Measurements from ENCODE around the gene FBXL13. TPM values are rescaled to one million over a fixed set of nuclear protein-coding genes. Genes with fewer than 3 reads are reported as not detected.

FBXL13 gene
- total RNA-seq, 1 donor from 2014 or later = 3.0 TPM

GRCh38 chr7:102817616-102818573 lies 256.7 kb downstream of the FBXL13 start:
- intact Hi-C loops (cut with DNase I) = no loop called here
- Histone ChIP-seq H3K9me3 (no peaks in the 10 kb centered on the region), H3K27ac (no peak overlapping the region), H3K4me1 (no peaks in the 10 kb centered on the region), H3K27me3 (no peaks in the 10 kb centered on the region), H3K4me3 (no peak overlapping the region), H3K36me3 (peaks cover 6% of the 10 kb centered on the region)
- no peak for TF ChIP-seq CTCF (IDR thresholded peaks at IDR 0.05)
- ATAC-seq = no peak
- no peak for DNase-seq

GRCh38 chr7:102814025-102814471 lies 260.5 kb downstream of the FBXL13 start:
- no peak overlapping the region for H3K4me3 ChIP-seq
- DNase-seq (no peak), ATAC-seq (no peak)
- H3K27ac ChIP-seq = no peak overlapping the region
- H3K4me1 ChIP-seq = peaks cover 14% of the 10 kb centered on the region
- H3K27me3 ChIP-seq = no peaks in the 10 kb centered on the region
- peaks cover 4% of the 10 kb centered on the region for H3K36me3 ChIP-seq
- intact Hi-C loops (cut with DNase I) = no loop called here
- no peaks in the 10 kb centered on the region for H3K9me3 ChIP-seq
- no peak for TF ChIP-seq CTCF (IDR thresholded peaks at IDR 0.05)

- intact Hi-C loops (cut with DNase I) = no loop called here
- no peak for DNase-seq
- H3K4me1 ChIP-seq = peaks cover 14% of the 10 kb centered on the region
- no peaks in the 10 kb centered on the region for H3K27me3 ChIP-seq
- ATAC-seq = no peak
- no peak for TF ChIP-seq CTCF (IDR thresholded peaks at IDR 0.05)
- H3K36me3 ChIP-seq = no peaks in the 10 kb centered on the region
- H3K27ac ChIP-seq = no peak overlapping the region
- no peak overlapping the region for H3K4me3 ChIP-seq
- no peaks in the 10 kb centered on the region for H3K9me3 ChIP-seq
These were observed 261.2 kb downstream of the FBXL13 start for GRCh38 chr7:102813191-102814024.

GRCh38 chr7:102811942-102812678 lies 262.5 kb downstream of the FBXL13 start:
- ATAC-seq = peak; percentile 59
- intact Hi-C loops (cut with DNase I) = no loop called here

More at GRCh38 chr7:102811942-102812678, 262.5 kb downstream of the FBXL13 start:
- Histone ChIP-seq H3K27me3 (no peaks in the 10 kb centered on the region), H3K4me3 (no peak overlapping the region), H3K27ac (no peak overlapping the region), H3K9me3 (no peaks in the 10 kb centered on the region), H3K4me1 (peaks cover 14% of the 10 kb centered on the region), H3K36me3 (no peaks in the 10 kb centered on the region)
- DNase-seq = no peak
- no peak for TF ChIP-seq CTCF (IDR thresholded peaks at IDR 0.05)
